B cell (primary cell): Measurements from ENCODE around the gene ERGIC1. TPM values are rescaled to one million over a fixed set of nuclear protein-coding genes. Genes with fewer than 3 reads are reported as not detected.

ENCODE experiments used
- ATAC-seq: fragments of 200-7000 bp; cut with Tn5 transposase; one replicate; pipeline ENCODE4 v1.10.0; 2021; ENCODE audit warnings: low read depth, mild to moderate bottlenecking, moderate number of reproducible peaks, moderate library complexity
- CTCF ChIA-PET: fragments of 350-600 bp; sonication (Branson Sonifier 250); formaldehyde crosslinking; loops from one replicate; lab custom pipeline; 2021; ENCODE audit warnings: antibody characterized with exemption, inconsistent platforms; lab: Charles Lee
- POLR2A ChIA-PET: fragments of 350-600 bp; sonication (Branson Sonifier 250); formaldehyde crosslinking; loops from one replicate; lab custom pipeline; 2021; ENCODE audit warnings: antibody characterized with exemption; lab: Charles Lee
- DNase-seq: peaks from one replicate; pipeline ENCODE4 v3.0.0; 2013
- H2AFZ ChIP-seq: 2 replicates; pipeline ENCODE4 v1.6.1; 2012; ENCODE audit warnings: mild to moderate bottlenecking, low read depth, low read length; ENCODE audit not compliant: insufficient read depth, poor library complexity, severe bottlenecking
- H3K27ac ChIP-seq, 2 donors: 1 replicate in 1 of 2; 2 replicates in 1 of 2; pipeline ENCODE4 v1.5.1; 2012 to 2013; ENCODE audit warnings: low read length in 2 of 2, mild to moderate bottlenecking in 2 of 2, moderate library complexity in 1 of 2
- H3K27me3 ChIP-seq, 4 experiments: fragments of 200-600 bp in 1 of 4; sonication (generic) in 1 of 4; replicated peaks in 1 of 4; 1 replicate in 2 of 4; 2 replicates in 2 of 4; pipeline versions ENCODE4 v1.6.1 to v1.7.0; 2013 to 2016; ENCODE audit warnings: low read length in 3 of 4, mild to moderate bottlenecking in 2 of 4, mixed read lengths in 1 of 4, moderate library complexity in 1 of 4; ENCODE audit not compliant: insufficient read depth in 4 of 4, control insufficient read depth in 3 of 4; ENCODE audit errors: control extremely low read depth in 1 of 4
- H3K36me3 ChIP-seq, 2 experiments: replicated peaks in 1 of 2; 1 replicate in 1 of 2; 2 replicates in 1 of 2; pipeline versions ENCODE4 v1.6.1 to v1.7.1; 2013; ENCODE audit warnings: low read length in 1 of 2; ENCODE audit not compliant: insufficient read depth in 2 of 2, control insufficient read depth in 1 of 2; ENCODE audit errors: control extremely low read depth in 1 of 2, extremely low read depth in 1 of 2
- H3K4me1 ChIP-seq, 2 donors: fragments of 200-600 bp in 1 of 2; sonication (generic) in 1 of 2; 1 replicate in 1 of 2; 2 replicates in 1 of 2; pipeline versions ENCODE4 v1.5.1 to v1.6.1; 2013 to 2017; ENCODE audit warnings: low read length in 2 of 2; ENCODE audit not compliant: control insufficient read depth in 2 of 2, insufficient read depth in 2 of 2
- H3K4me2 ChIP-seq: replicated peaks from 2 replicates; pipeline ENCODE3; 2012; ENCODE audit warnings: mild to moderate bottlenecking, low read depth, low read length; ENCODE audit not compliant: poor library complexity, severe bottlenecking
- H3K4me3 ChIP-seq, 5 experiments: fragments of 200-600 bp in 1 of 5; sonication (generic) in 1 of 5; 1 replicate in 3 of 5; 2 replicates in 2 of 5; pipeline versions ENCODE4 v1.5.1 to v1.7.0; 2011 to 2016; ENCODE audit warnings: low read length in 4 of 5, mild to moderate bottlenecking in 4 of 5, low read depth in 2 of 5, control low read depth in 1 of 5, moderate library complexity in 1 of 5; ENCODE audit not compliant: insufficient read depth in 1 of 5; ENCODE audit errors: control extremely low read depth in 1 of 5, extremely low read depth in 1 of 5
- H3K79me2 ChIP-seq: fragments of 200-600 bp; sonication (generic); one replicate; pipeline ENCODE4 v1.6.0; 2016; ENCODE audit warnings: low read length; ENCODE audit not compliant: control insufficient read depth, insufficient read depth
- H3K9ac ChIP-seq: fragments of 200-600 bp; sonication (generic); 2 replicates; pipeline ENCODE4 v1.6.1; 2017; ENCODE audit warnings: mild to moderate bottlenecking, low read length, moderate library complexity
- H3K9me3 ChIP-seq, 3 donors: one replicate each; pipeline versions ENCODE4 v1.6.1 to v1.7.1; 2013; ENCODE audit warnings: low read length in 2 of 3; ENCODE audit not compliant: control insufficient read depth in 2 of 3, insufficient read depth in 1 of 3; ENCODE audit errors: control extremely low read depth in 1 of 3
- H4K20me1 ChIP-seq: 2 replicates; pipeline ENCODE4 v1.6.0; 2012; ENCODE audit warnings: mild to moderate bottlenecking, low read length; ENCODE audit not compliant: insufficient read depth, control insufficient read depth, poor library complexity, severe bottlenecking
- H3K27ac Mint-ChIP-seq: one replicate; pipeline ENCODE4 v1.8.0; 2021; ENCODE audit warnings: mixed read lengths
- H3K27me3 Mint-ChIP-seq: one replicate; pipeline ENCODE4 v1.8.0; 2021; ENCODE audit warnings: mixed read lengths
- H3K4me1 Mint-ChIP-seq: one replicate; pipeline ENCODE4 v1.8.0; 2021; ENCODE audit warnings: mixed read lengths
- H3K4me3 Mint-ChIP-seq: one replicate; pipeline ENCODE4 v1.8.0; 2021; ENCODE audit warnings: mixed read lengths
- H3K9me3 Mint-ChIP-seq: one replicate; pipeline ENCODE4 v1.8.0; 2022; ENCODE audit warnings: mixed read lengths; ENCODE audit not compliant: insufficient read depth
- CTCF ChIP-seq: fragments of 200-600 bp; IDR thresholded peaks from one replicate; pipeline ENCODE4 v1.8.0; 2022; ENCODE audit warnings: antibody characterized with exemption, mild to moderate bottlenecking
- EZH2 ChIP-seq: IDR thresholded peaks from 2 replicates; pipeline ENCODE4 v1.6.1; 2012; ENCODE audit warnings: borderline replicate concordance, low read depth, mild to moderate bottlenecking, moderate library complexity, low read length; ENCODE audit not compliant: insufficient read depth, poor library complexity, severe bottlenecking
- WGBS: methylation state at CpG from one replicate; pipeline ENCODE4 v1.1.5; 2013; ENCODE audit warnings: missing lambda C conversion rate; ENCODE audit not compliant: insufficient coverage; 5-methylcytosine and 5-hydroxymethylcytosine counted together
- intact Hi-C: fragments of 100-400 bp; cut with micrococcal nuclease; formaldehyde crosslinking; loops from one replicate; pipeline ENCODE4 v1.10.0; 2022
- polyA plus RNA-seq: library from polyadenylated mRNA; depleted of rRNA; stranded (reverse); fragments of >200 nt; gene quantifications from 2 replicates; pipeline ENCODE4 v1.2.3, GENCODE V29; 2012
- total RNA-seq, 2 donors: library from RNA; stranded (reverse); fragments of 120-200 nt in 1 of 2; gene quantifications; 1 replicate in 1 of 2; 2 replicates in 1 of 2; pipeline versions ENCODE4 v1.2.3 to v1.2.4, GENCODE V29; 2013 to 2022

The ERGIC1 gene
- total and polyA plus RNA-seq, 2 donors (not counting 1 experiment from before 2014, with no cell fraction given) = 86.3 to 140 TPM

- Histone ChIP-seq H3K9me3 (no peaks in the 10 kb centered on the region), H3K27ac (peak within 1 kb of the TSS; percentile 93 to 97), H3K4me2 (peak within 1 kb of the TSS; percentile 90), H4K20me1 (peaks cover 37% of the 10 kb centered on the region), H3K9ac (peak within 1 kb of the TSS; percentile 98), H3K4me3 (peak within 1 kb of the TSS; percentile 96 to 99 (median 96)), H3K36me3 (peaks cover 2 to 25% of the 10 kb centered on the region in 2 experiments), H3K27me3 (no peaks in the 10 kb centered on the region), H2AFZ (peak within 1 kb of the TSS; percentile 97), H3K4me1 (peaks cover 15 to 23% of the 10 kb centered on the region in 2 donors), H3K79me2 (peaks cover 75% of the 10 kb centered on the region)
- TF ChIP-seq EZH2 = no peak
- no peak for TF ChIP-seq CTCF
- ChIA-PET CTCF (interaction anchor here (0.7 to 2.5 kb wide), 17 partner anchors 11 to 287 kb away, joined by 3 to 19 read pairs (median 5); partner anchors contain the start of genes BNIP1 and RPL26L1), POLR2A (interaction anchor here (0.5 to 2.3 kb wide), 8 partner anchors 25 to 991 kb away, joined by 3 to 23 read pairs (median 4); partner anchors contain the start of gene RPL26L1)
- intact Hi-C loops = loop anchor here (1.0 to 5.0 kb wide), 5 partner anchors 24 to 176 kb away; partner anchors contain the start of genes BNIP1, CREBRF and RPL26L1
- WGBS = under 1% methylated on average over 47 of the region's 49 CpGs
- peak within 1 kb of the TSS; percentile 98 for H3K4me3 Mint-ChIP-seq
- H3K27ac Mint-ChIP-seq = peak within 1 kb of the TSS; percentile 99
- H3K4me1 Mint-ChIP-seq = peaks cover 40% of the 10 kb centered on the region
- H3K27me3 Mint-ChIP-seq = no peaks in the 10 kb centered on the region
- DNase-seq (peak; percentile 94), ATAC-seq (peak; percentile 91)
- H3K9me3 Mint-ChIP-seq = no peaks in the 10 kb centered on the region
Observed at GRCh38 chr5:172983542-172984243, 149.6 kb downstream of the ERGIC1 start, which contains the start of gene ATP6V0E1. Gene ATP6V0E1 (plus strand): TSS chr5:172983771. CDS start chr5:172983861, 90 bp downstream.
